Fibroblast of skin of back (primary cell): ENCODE data around the gene GREB1L. TPM values are rescaled to one million over a fixed set of nuclear protein-coding genes. Genes with fewer than 3 reads are reported as not detected.
"Not testable (repeated sequence)": the region's sequence is repeated elsewhere in the genome, so short reads cannot be mapped to it uniquely, and the experiment has no call there.

Experiments
- DNase-seq: peaks from one replicate; pipeline ENCODE4 v3.0.0-alpha.2; 2013
- polyA plus RNA-seq, 2 experiments: library from polyadenylated mRNA; unstranded; fragments of 120-200 nt; gene quantifications; one replicate each; pipeline ENCODE4 v1.2.1, GENCODE V29; 2013; ENCODE audit not compliant: insufficient read length in 2 of 2

GREB1L gene
- 0.06 TPM for polyA plus RNA-seq (2013, experiment 1 of 2; ENCODE audit: insufficient read length)
- not detected for polyA plus RNA-seq (2013, experiment 2 of 2; ENCODE audit: insufficient read length)

- peak; percentile 19 for DNase-seq
Measured at GRCh38 chr18:21242141-21242779, at the start of gene GREB1L. Gene GREB1L, plus strand, starts transcription at chr18:21242232. Its CDS starts 141,287 bp downstream, at chr18:21383519.

GRCh38 chr18:21192308-21192624, 49.8 kb upstream of the GREB1L start:
- DNase-seq, result no peak

GRCh38 chr18:21194871-21195771, 46.9 kb upstream of the GREB1L start:
- DNase-seq, result peak; percentile 44

- no peak for DNase-seq
Measured at GRCh38 chr18:21196426-21196825, 45.6 kb upstream of the GREB1L start.

GRCh38 chr18:21203126-21203525, 38.9 kb upstream of the GREB1L start:
- no peak for DNase-seq

- no peak for DNase-seq
Measured at GRCh38 chr18:21203542-21204241, 38.3 kb upstream of the GREB1L start.

GRCh38 chr18:21205695-21206094, 36.3 kb upstream of the GREB1L start:
- DNase-seq, result no peak

- no peak for DNase-seq
Measured at GRCh38 chr18:21210278-21210677, 31.8 kb upstream of the GREB1L start.

- DNase-seq, result no peak
Measured at GRCh38 chr18:21210784-21211183, 31.2 kb upstream of the GREB1L start.

GRCh38 chr18:21214409-21214808, 27.6 kb upstream of the GREB1L start:
- not testable (repeated sequence) for DNase-seq

- DNase-seq, result no peak
Measured at GRCh38 chr18:21215490-21215889, 26.5 kb upstream of the GREB1L start.

- DNase-seq, result no peak
Measured at GRCh38 chr18:21218862-21219261, 23.2 kb upstream of the GREB1L start.

- DNase-seq, result no peak
Measured at GRCh38 chr18:21230436-21230835, 11.6 kb upstream of the GREB1L start.

- no peak for DNase-seq
Measured at GRCh38 chr18:21241301-21242048, 557 bp upstream of the GREB1L start.

GRCh38 chr18:21242780-21243401, 859 bp downstream of the GREB1L start:
- no peak for DNase-seq

- DNase-seq, result no peak
Measured at GRCh38 chr18:21254576-21254975, 12.5 kb downstream of the GREB1L start.

- DNase-seq, result no peak
Measured at GRCh38 chr18:21255211-21255610, 13.2 kb downstream of the GREB1L start.

- DNase-seq, result peak; percentile 8
Measured at GRCh38 chr18:21257386-21257785, 15.4 kb downstream of the GREB1L start.

GRCh38 chr18:21260621-21261020, 18.6 kb downstream of the GREB1L start:
- no peak for DNase-seq

- no peak for DNase-seq
Measured at GRCh38 chr18:21261352-21261751, 19.3 kb downstream of the GREB1L start.

- DNase-seq, result no peak
Measured at GRCh38 chr18:21262244-21262643, 20.2 kb downstream of the GREB1L start.

GRCh38 chr18:21262979-21263378, 20.9 kb downstream of the GREB1L start:
- DNase-seq, result no peak
